ENCODE measurements around the gene HTR6. TPM values are rescaled to one million over a fixed set of nuclear protein-coding genes. Genes with fewer than 3 reads are reported as not detected.

The HTR6 gene
- total RNA-seq, 1 experiment from 2014 or later: not detected

DNA sequence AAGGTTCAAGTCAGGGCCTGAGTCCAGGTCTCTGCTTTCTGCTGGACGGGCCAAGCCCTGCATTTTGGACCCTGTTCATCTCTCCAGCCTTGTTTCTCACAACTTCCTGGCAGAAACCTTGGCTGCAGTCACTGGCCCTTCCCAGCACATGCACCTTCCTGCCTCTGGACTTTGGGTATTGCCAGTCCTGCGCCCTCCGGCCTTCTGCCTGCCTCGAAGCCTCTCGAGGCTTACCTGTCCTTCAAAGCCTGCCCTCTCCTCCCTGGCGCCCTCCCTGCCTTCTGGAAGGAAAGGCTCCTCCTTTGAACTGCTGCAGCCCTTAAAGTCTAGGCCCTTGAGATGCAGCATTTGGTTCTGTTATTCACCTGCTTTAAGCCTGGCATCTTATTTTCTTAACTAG, 52.8 kb downstream of the HTR6 start:
- DNase-seq (ENCODE audit: low read depth): no peak

DNA sequence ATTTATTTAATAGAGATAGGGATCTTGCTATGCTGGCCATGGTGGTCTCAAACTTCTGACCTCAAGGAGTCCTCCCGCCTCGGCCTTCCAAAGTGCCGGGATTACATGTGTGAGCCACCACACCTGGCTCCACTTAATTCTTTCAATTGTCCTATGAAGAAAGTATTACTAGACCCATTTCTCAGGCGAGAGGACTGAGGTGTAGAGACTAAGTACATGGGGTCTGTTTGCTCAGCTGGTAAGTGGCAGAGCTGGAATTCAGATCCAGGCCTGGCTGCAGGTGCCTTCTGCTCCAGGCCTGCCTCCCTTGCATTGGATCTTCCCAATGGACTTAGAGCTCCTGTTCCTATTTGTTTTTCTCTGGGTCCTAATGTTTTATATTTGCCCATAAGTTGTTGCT, 55.5 kb downstream of the HTR6 start:
- DNase-seq (ENCODE audit: low read depth): no peak

DNA sequence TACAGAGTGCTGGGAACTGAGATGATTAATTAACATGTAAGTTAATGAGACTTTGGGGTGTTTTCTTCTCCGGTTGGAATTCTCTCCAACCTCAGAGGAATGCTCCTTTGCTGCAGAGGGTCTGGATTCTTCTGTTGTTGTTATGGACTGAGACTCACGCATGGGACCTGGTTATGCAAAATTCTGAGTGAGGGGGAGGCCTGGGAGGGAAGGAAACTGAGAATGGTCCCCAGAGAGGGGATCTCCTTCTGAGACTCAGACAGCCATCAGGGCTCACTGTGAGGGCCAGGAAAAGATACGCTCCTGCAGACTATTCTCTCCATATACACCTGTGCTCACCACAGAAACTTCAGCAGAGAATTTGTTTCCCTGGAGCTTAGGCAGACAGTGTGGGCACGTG, 56.3 kb downstream of the HTR6 start:
- no peak for DNase-seq (ENCODE audit: low read depth)

DNA sequence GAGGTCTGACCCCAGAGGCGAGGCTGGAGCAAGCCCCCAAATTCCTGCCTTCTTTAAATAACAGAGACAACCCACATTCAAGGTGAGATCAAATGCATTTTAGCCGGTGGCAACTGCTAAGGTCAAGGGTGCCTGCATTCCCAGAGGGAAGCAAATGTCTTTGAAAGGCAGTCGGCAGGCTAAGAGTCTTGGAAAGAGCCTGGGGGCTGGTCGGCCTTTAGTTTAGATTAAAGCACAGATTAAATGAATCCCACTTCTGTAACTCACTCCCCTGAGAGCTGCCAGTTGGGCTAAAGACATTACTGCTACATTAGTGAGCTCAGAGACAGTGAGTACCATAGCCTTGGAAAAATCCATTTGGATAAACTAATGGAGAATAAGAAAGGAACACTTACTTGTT, 59.2 kb downstream of the HTR6 start:
- DNase-seq (ENCODE audit: low read depth): no peak

DNA sequence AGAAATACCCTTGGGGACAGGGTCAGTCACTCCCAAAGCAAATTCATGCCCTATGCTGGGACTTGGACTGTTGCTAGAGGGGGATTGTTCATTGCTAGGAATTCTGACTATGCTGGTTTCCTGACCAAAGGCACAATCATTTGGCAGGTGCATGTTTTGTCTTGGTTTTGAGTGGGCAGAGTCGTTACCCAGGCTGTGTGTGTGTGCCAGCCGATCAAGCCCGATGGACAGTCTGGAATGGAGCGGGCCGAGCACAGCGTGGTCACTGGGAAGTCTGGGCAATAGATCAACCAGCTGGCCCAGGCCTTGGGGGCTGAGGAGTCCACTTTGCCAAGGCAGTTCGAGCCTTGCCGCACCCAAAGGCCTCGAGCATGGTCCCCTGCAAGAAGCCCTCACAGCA, 60.9 kb downstream of the HTR6 start:
- DNase-seq (ENCODE audit: low read depth): no peak

DNA sequence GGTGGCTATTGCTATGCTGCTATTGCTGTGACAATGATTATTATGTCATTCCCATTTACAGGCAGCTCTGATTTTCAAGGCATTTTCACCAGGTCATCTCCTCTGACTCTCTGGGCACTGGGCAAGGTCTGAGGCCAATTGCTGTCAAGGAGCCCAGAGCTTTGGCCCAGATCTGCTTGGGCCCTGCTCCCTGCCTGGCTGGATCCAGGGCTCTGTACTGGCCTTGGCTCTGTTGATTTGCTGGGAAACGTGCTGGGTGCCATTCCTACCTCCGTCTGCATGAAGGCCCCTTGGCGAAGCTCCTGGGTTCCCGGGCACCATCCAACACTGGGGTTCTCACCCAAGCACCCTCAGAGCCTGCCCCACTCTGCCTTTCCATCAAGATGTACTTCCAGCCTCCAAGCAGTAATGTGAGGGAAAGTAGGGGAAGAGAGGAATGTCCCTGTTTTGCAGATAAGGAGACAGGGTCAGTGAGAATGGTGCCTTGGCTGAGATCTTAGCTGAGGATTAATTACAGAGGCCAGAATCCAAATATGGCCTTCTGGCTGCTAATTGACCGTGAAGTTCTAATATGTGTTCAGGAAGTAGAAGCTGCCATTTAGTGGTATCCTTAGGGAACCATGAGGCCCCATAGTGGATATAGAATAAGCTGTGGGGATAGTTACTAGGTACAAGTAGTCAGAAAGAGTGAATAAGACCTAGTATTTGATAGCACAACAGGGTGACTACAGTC, 63.9 kb downstream of the HTR6 start:
- DNase-seq (ENCODE audit: low read depth): no peak

DNA sequence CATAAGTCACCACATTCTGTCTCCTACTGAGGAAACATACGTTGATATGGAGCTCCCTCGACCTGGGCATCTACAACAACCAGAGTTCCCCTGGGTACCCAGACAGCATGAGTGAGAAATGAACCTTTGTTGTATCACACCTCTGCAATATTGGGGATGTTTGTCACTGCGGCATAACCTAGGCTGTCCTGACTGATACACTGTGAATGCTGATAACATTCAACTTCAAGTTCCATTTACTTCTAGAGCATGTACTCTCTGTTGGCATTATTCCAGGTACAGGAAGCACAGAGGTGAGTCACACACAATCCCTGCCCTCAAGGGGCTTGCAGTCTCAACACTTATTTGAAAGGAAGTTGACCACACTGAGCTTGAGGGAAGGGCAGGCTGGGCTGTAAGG, 65.6 kb downstream of the HTR6 start:
- DNase-seq (ENCODE audit: low read depth): no peak

Other genes with a start within 250 kb of the HTR6 start
- 97.1 and 166 TPM in 2 replicates for gene CAPZB, start 179.3 kb upstream of the HTR6 start, total RNA-seq (2014; rRNA removed; shearing (Covaris generic))
- 38.9 and 44.7 TPM in 2 replicates for gene NBL1, start 20.6 kb upstream of the HTR6 start, total RNA-seq (2014; rRNA removed; shearing (Covaris generic))
- gene TMCO4, start 135.0 kb downstream of the HTR6 start, total RNA-seq (2014; rRNA removed; shearing (Covaris generic)): 13.1 and 18.9 TPM in 2 replicates
- not detected in 2 replicates for gene RNF186, start 150.4 kb downstream of the HTR6 start, total RNA-seq (2014; rRNA removed; shearing (Covaris generic))
- gene OTUD3, start 217.5 kb downstream of the HTR6 start, total RNA-seq (2014; rRNA removed; shearing (Covaris generic)): 3.3 and 3.6 TPM in 2 replicates